NCI-H2227 treated with DMSO at 0.1 percent for 48 hours (cell line): ENCODE data around the gene ABHD15.
A peak's percentile ranks its signal among the peaks of the same experiment; 100 is the strongest.

Source experiments
- DNase-seq: peaks from one replicate; lab custom pipeline; 2025; lab: John Stamatoyannopoulos, UW

ABHD15 gene

DNA sequence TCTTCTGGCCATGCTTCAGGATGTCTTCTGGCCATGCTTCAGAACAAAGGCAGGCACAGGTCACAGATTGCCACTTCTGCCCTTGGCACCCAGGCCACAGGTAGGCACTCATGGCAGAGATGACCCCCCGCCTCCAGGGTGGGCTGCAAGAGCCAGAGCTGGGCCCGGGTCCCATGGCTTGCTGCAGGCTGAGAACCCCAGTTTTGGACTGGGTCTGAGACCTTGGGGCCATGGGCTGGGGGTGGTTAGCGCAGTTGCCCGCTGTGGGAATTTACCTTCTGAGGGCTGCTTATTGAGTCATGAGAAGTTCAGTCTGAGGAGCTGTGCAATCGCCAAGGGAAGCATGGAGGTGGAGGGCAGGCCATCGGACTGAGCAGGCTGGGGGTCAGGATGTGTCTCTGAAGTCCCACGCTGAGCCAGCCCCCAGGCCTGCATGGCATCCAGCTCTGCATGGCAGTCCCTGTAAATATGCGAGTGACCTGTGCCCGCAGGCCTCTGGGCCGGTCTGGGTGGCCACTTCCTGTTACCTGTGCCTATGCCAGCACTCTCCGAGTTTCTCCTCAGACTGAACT is 27.8 kb upstream of the ABHD15 start:
- no peak for DNase-seq

DNA sequence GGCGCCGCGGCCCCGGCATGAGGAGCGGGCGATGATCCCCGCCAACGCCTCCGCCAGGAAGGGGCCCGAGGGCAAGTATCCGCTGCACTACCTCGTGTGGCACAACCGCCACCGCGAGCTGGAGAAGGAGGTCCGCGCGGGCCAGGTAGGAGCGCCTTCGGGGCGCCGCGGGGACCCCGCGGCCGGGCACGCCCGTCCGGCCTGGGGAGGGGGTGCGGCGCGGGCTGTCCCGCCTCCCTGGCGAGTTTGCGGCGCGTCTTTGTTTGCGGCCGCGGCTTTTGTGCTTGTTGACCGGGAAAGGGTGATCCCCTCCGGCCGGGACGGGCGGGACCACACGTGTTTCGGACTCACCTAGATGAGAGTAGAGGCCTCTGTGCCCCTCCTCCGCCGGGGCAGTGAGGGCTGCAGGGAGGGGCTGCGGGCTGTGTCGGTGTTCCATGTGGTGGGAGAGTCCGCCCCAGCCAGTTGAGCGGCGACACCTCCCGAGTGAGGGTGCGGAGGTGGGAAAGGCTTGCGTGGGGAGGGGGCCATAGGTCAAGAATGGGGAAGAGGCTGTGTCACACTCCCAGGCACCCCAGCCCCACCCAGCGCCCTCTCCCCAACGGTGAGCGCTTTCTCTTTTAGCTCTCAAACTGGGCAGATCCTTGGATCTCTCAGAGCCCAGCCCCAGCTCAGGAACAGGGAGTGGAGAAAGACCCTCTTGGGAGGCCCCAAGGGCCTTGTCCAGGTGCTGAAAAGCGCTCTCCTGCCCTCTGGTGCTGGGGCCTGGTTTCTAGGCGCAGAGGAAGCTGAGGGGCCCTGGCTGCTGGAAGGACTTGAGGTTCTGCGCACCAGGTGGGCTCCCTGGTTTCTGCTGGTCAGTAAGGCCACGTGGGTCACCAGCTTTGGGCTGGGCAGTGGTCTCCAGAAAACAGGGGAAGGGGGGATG is 27.0 kb upstream of the ABHD15 start:
- DNase-seq = no peak

DNA sequence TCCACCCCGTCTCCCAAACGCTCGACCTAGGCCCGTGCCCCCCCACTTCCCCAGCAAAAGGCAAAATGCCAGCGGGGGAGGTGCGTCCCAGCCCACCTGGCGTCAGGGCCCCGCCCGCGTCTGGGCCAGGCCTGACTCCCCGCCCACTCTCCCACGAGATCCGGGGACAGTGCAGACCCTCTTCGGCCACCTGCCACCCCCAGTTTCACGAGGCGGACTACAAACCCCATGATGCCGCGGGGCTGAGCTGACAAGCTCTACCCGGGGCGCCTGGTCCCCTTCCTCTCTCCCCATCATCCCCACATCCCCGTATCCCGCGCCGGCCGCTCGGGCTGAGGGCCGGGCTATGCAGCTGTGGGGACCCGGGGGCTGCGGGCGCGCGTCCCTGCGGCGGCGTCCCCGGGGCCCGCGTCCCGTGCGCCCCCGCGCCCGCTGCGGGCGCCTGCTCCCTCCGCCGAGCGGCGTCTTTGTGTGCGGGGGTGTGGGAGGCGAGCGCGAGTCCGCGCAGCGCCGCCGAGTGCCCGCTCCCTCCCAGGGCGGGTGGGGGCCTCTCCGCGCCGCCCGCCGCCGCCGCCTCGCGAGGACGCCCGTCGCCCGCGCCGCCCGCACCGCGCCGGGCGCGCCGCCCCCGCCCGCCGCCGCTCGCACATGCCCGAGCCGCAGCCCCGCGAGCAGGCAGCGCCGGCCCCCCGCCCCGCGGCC is 26.2 kb upstream of the ABHD15 start, which contains the start of gene ANKRD13B:
ANKRD13B (plus strand) TSS at position 283 of the 702 bp plus-strand sequence. CDS start 490 bp downstream, outside the sequence.
- no peak for DNase-seq

DNA sequence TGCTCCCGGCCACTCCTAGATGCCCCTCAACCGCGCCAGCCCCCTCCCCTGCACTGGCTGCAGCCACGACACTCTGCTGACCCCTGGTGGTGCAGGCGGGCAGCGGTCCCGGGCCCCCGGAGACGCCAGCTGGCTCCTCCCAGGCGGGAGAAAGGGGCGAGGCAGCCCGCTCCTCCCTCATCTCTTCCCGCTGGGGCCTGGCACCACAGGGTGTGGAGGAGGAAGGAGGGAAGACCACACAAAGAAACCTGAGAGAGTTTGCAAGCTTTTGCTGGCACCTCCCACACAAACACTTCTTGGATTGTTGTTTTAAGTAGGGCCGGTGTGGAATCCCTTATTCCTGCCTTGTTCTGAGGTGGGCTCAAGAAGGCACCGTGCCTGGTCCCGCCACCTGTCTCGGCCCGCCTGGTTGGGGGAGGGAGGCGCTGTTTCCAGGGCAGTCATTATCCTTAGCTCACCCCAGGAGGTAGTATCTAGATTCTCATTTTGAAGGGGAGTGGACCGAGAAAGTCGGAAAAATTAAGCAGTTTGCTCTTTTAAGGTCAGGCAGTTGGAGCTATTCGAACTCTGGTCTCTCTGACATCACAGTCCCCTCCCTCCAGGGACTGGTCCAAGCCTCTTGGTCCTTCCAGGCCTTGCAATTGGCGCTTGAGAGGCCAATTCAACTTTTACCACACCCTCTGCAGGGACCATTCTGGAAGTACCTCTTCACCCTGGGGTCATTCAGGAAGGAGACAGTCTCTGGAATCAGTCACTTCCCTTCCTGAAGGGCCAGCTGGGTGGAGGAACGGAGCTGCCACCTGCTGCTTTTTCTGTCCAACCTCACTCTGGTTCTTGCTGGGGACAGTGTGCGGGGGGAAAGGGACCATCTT is 25.1 kb upstream of the ABHD15 start:
- DNase-seq = peak; percentile 78

DNA sequence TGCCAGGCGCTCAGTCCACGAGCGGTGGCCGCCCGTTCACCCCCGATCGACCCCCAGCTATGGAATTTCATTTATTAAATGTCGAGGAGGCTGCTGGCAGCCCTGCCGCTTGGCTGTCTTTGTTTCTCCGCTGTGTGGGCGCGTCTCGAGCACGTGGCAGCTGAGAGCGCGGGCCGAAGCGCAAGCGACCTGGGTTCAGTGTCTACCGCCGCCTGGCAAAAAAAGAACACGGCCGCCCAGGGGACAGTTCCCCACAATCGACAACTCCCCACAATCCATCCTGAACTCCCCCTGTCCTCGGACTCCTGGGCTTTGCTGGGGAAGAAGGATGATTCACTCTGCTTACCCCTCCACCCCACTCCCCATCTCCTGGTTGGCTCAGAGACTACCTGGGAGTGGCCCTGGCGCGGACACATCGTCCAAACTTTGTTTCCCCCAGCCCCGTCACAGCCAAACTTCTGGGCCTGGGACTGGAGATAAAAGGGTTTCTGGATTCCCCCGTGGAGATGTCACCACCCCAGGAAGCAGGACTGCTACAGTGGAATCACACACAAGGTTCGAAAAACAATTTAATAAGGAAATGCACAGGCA is 24.4 kb upstream of the ABHD15 start:
- no peak for DNase-seq

DNA sequence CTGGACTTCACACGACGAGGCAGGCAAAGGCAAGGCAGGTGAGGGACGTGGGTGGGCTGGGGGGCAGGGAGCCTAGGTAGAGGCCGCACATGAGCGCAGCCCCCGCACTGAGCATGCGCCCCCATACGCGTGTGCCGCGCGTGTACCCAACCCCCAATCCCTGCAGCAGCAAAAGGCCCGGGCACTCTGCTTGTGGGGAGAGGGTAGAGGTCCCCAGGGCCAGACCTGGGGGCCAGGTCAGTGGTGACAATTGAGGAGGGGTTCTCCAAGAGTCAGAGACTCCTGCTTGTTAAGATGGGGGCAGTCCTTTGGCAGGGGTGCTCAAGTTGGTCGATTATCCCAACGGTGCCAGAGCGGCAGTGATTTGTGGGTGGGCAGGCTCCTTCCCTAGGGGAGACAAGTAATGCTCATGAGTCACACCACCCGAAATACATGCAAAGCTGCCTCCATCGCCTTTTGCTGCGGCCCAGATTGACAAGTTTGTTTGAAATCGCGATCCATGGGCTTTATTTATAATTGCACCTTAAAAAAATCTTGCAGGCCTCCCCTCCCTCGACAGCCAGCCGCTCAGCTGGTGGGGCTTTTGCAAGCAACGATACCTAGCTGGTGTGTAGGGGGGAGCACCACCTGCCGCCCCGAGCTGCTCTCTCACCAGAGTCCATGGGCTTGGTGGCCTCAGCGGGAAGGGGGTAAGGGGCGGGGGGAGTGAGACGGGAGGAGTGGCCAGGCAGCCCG is 23.7 kb upstream of the ABHD15 start:
- DNase-seq = peak; percentile 19

DNA sequence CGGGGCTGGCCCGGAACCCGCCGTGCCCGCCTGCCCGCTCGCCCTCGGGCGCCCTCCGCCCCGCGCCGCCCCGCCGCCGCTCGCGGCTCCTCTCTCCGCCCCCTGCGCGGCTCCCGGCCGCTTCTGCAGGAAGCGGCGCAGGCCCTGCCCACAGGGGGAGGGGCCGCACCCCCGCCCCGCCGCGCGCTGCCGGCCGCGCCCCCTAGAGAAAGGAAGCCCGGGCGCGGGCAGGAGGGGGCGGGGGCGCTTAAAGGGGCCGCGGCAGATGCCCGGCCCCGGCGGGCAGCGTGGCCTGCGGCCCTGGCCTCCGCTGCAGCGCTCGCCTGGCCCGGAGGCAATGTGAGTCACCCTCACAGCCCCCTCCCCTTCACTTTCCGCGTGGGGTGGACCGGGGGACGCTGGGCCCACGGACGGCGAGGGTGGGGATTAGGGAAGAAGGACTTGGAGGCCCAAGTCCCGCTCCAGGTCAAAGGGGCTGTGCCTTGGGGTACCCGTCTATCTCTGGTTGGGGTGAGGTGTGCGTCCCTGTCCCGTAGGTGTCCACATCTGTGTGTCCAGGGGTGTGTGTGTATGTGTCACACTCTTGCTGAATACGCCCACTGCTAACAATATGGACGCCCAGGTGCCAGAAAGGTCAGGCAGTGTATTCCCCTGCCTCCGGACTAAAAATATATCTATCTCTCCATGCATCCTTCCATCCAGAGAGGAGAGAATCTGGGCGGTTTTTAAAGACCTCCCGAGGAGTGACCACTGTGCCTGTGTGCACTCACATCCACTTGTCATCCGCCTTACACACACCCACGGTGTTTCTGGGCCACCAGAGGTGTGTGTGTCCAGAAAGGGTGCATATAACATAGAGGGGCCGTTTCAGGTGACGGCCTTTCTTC is 22.9 kb upstream of the ABHD15 start, which contains the start of gene GIT1:
GIT1 (minus strand) TSS at position 125 of the 887 bp plus-strand sequence. CDS start 270 bp downstream, outside the sequence.
- DNase-seq = peak; percentile 39

DNA sequence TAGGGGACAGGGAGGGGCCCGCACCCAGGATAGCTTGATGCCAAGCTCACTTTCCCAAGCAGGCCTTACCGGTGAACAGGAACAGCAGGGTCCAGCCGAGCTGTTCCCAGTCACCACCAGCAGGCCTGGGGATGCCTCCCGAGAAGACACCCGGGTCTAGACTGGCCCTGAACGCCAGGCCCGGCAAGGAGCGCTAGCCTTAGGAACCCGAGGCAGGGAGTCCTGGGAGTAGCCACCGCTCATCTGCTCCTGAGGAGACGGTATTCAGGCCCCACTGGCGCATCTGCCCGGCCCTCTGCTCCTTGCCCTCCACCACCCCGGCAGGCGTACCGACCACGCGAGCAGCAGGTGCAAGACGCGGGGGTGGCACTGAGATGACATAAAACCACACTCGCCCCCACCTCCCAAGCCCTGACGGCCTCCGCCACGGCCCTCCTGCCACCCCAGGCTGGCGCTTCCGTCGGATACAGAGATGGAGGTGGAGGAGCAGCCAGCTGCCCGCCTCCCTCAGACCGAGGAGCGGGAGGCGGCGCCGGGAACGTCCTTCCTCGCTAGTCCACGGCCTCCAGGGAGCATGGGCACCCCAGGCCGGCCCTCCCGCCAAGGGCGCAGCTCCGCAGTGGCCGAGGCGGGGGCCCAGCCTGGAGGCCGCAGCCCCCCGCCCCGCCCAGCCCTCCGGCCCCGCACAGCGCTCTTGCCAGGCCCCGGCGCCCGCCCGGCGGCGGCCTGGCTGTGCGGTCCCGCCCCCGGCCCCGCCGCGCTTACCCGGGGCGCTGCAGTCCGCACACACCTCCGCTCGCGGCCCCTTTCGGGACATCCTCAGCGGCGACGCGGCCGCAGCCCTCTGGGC is 21.9 kb upstream of the ABHD15 start:
- DNase-seq = no peak

DNA sequence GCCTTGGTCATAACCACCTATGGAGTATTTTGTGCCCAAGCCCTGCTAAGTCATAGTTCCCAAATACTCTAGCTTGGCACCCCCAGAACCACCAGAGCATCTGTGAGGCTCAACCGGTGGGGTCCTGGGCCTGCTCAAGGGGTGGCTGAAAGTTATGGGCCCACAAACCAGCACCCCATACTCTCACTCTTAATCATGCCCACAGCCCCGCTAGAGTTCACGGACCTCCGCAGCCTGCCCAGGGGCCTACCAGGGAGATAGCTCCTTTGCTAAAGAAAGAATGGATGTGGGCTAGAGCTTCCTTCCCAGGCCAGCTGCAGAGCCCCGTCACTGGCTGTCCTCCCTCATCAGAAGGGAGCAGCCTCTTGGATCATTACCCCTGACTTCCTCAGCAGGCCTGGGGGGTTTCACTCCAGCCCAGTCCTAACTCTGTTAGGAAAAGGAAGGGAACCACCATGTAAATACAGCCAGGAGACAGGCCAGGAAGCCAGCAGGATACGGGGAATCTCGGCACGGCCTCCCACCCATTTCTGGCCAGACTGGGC is 21.3 kb upstream of the ABHD15 start:
- DNase-seq = no peak

DNA sequence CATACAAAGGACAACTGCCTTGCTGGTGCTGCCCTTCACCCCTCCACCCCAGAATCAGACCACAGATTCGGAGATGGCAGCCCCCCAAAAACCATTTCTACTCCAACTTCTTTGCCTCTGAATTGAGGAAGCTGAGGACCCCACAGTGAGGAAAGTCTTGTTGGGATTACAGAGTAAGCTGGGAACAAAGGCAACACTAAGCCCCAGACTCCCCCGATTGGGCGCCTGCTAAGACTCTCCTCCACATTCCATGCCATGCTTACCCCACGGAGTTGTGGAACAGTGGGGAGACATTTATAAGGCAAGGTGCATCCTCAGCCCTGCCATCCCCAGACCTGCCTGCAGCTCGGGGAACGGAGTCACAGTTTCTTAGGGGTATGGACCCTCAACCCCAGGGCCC is 20.8 kb upstream of the ABHD15 start:
- DNase-seq = no peak

DNA sequence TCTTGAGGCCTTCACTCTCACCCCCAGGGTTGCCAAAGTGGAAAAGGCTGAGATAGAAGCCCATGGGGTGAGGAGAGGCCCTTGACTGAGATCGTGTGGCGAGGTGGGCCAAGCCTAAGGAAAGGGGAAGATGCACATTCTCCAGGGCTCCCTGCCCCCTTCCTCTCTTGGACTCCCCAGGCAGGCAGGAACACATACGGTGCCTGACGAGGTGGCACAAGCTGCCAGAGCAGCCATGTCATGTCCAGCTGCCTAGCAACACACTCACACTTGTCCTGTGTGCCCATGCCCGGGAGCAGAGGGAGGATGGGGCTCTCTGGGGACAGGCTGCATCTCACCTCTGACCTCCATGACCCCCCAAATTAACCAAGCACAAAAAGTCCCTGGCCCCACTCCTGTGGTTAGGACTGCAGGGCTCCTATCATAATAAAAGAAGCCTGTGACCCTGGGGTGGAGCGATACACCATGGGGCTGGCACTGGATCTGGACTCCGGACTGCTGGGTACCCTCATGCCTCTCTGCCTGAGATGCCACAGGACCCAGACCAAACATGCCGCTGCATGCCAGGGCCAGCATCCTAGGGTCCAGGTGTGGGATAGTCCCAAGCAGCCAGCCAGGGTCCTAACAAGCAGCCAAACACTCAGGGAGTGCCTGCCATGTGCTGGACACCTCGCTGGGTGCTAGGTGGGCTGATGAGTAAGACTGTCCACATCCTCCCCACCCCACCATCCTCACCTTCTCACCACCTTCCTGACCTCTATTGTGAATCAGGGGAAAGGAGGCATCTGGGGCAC is 20.0 kb upstream of the ABHD15 start:
- DNase-seq = no peak

DNA sequence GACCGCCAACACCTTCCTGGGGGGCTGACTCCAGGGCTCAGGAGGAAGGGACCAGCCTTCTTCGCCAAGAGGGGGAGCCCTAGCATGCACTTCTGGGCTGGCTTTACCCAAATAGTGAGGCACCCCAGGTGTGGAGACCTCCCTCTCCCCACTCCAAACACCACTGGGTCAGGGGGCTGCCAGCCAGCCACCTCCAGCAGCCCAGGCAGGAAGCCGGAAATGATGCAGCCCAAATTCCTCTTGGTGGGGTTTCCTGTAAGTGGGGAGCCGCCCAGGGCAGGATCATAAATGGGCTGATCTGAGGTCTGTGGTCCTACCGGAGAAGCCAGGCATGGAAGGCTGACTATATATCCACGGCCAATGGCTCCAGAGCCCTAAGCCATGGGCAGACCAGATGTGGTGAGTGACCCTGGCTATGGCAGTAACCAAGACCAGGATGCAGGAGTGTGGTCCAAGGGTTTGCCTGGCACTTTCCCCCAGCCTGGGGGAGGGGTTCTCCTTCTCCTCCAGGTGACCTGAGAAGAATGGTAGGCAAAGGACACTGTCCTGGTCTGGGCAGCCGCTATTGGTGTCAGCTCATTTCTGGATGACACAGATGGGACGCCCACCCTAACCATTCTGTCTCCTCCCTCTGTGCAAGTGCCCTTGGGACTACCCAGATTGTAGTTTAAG is 18.4 kb upstream of the ABHD15 start:
- no peak for DNase-seq

DNA sequence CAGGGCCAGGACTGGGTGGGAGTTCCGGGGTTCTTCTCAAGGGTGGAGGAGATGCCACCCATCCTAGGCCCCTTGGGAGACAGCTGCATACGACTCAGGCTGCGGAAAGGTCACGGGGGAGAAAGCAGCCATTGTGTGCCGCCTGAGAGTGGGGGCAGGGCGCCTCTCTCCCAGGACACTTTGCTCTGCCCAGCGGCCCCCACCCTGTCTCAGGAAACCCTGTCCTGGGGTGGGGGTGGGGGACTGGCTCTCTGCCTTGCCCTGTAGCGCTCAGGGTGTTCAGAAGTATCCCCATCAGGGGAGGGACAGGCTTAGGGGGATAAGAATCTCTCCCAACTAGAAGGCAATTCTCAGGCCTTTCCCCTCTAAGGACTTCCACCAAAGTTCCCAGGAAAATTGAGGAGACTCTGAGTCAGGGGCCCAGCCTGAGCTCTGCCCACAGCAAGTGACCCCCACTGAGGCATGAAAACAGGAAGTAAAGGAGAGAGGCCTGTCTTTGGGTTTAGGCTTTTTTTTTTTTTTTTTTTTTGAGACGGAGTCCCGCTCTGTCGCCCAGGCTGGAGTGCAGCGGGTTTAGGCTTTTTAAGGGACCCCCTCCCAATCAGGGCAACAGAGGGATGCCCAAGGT is 17.7 kb upstream of the ABHD15 start:
- no peak for DNase-seq

DNA sequence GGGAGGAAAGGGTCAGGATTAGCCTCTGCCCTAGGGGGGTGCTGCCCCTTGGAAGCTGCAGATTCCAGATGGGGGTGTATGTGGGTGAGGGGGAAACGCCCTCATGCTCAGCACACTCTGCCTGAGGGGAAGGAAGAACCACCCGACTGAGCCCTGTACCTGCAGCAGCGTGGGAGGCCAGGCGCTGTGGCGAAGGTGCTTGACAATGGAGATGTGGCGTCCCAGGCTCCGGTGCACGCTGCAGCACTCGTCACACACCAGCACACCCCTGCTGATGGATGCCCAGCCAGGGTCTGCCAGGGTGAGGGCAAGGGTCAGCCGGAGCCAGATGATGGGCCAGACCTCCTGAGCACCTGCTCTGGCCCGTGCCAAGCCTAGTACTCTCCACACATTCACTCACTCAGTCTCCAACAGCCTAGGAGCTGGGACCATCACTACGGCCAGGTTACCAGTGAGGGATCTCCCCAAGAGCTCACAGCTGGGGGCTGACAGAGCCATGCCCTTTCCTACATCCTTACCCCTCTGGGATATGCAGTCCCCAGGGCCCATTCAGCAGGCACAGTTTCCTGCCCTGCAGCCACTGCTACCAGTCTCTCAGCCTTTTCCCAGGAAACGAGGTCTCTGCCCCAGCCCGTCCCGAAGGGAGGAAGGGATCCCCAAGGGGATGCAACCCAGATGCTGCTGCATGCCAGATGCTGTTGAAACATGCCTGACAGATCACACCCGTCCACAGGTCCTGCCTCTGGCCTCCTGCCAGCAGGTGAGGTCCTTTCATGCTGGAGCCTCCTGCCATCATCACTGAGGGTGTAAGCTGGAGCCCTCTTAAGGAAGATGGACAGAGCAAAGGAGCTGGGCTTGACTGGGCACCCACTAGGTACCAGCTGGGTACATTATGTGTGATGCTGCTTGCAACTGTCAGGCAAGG is 16.7 kb upstream of the ABHD15 start:
- no peak for DNase-seq

DNA sequence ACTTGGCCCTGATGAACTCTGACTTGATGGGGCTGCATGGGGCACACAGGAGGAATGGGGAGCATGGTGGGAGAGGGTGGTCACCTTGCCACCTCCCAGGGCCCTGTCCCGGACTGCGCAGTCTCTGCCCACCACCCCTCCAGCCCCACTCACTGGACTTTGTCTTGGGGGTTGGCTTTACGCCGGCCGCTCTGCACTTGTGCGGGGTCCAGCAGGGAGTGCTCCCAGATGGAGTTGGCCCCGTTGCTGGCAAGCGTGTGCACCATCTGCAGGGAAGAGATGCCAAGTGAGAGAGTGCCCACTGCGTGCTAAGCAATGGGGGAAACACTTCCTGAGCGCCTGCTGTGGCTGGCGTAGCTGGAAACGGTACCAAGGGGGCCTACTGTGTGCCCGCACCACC is 15.9 kb upstream of the ABHD15 start:
- no peak for DNase-seq
